GM12864 (cell line): Measurements from ENCODE around the gene LAMC1.
"Not testable (repeated sequence)": the region's sequence is repeated elsewhere in the genome, so short reads cannot be mapped to it uniquely, and the experiment has no call there.

Source experiments
- DNase-seq: peaks from one replicate; pipeline ENCODE4 v3.0.0-alpha.2; 2011; ENCODE audit warnings: low read depth
- H3K4me3 ChIP-seq: 2 replicates; pipeline ENCODE4 v1.5.1; 2011; ENCODE audit warnings: mild to moderate bottlenecking, low read depth, low read length, control low read depth
- CTCF ChIP-seq: IDR thresholded peaks from 2 replicates; pipeline ENCODE4 v1.5.1; 2011; ENCODE audit warnings: low read depth, mild to moderate bottlenecking, moderate library complexity, low read length, control low read depth, inconsistent platforms; ENCODE audit errors: missing control alignments

The LAMC1 gene

DNA sequence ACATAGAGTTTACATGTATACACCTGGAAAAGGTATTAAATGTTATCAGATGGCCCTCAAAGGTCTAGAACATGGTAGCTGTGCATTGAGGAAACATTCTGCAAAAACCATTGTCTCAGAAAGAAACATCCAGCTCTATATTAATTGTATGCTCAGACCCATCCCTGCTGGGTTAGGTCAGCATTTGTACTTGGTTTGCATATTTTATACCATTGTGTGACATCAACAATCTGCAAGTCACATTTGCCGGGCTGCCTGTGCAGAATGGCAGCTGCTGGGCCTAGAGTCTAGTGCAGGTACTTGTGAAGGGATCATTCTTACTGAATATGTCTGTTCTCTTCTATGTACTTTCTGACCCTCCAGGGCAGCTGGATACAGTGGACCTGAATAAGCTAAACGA is 119.0 kb downstream of the LAMC1 start:
- TF ChIP-seq CTCF = no peak
- no peak overlapping the region for H3K4me3 ChIP-seq
- no peak for DNase-seq

DNA sequence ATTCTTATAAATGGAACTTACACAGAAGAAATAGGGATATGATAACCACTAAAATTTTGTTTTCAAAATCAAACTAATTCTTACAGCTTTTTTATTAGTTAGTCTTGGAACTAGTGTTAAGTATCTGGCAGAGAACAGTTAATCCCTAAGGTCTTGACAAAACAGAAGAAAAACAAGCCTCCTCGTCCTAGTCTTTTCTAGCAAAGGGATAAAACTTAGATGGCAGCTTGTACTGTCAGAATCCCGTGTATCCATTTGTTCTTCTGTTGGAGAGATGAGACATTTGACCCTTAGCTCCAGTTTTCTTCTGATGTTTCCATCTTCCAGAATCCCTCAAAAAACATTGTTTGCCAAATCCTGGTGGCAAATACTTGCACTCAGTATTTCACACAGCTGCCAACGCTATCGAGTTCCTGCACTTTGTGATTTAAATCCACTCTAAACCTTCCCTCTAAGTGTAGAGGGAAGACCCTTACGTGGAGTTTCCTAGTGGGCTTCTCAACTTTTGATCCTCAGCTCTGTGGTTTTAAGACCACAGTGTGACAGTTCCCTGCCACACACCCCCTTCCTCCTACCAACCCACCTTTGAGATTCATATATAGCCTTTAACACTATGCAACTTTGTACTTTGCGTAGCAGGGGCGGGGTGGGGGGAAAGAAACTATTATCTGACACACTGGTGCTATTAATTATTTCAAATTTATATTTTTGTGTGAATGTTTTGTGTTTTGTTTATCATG is 120.5 kb downstream of the LAMC1 start:
- DNase-seq = no peak
- TF ChIP-seq CTCF = no peak
- no peak overlapping the region for H3K4me3 ChIP-seq

- DNase-seq = no peak
- TF ChIP-seq CTCF = no peak
- no peak overlapping the region for H3K4me3 ChIP-seq
These were observed 121.5 kb downstream of the LAMC1 start for GRCh38 chr1:183144752-183145151.

- no peak for DNase-seq
- TF ChIP-seq CTCF = no peak
- no peak overlapping the region for H3K4me3 ChIP-seq
These were observed 124.5 kb downstream of the LAMC1 start for GRCh38 chr1:183147735-183148134.

DNA sequence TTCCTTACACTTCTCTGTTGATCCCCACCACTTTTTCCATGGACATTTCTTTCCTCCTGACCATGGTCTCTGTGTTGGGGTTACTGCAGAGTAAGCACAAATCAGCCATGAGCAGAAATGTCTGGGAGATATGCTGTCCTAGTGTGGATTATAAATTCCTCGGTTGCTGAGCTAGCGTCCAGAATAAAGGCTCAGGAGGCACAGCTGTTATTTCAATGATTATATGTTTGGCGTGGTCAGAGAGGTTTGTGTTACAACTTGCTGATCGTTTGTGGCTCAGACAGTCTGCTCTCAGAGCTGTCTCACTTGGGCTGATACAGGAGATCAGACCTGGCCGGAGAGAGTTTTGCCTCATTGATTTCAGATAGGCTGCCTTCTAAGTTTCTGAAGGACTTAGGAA is 125.4 kb downstream of the LAMC1 start:
- no peak for DNase-seq
- no peak overlapping the region for H3K4me3 ChIP-seq
- TF ChIP-seq CTCF = no peak

DNA sequence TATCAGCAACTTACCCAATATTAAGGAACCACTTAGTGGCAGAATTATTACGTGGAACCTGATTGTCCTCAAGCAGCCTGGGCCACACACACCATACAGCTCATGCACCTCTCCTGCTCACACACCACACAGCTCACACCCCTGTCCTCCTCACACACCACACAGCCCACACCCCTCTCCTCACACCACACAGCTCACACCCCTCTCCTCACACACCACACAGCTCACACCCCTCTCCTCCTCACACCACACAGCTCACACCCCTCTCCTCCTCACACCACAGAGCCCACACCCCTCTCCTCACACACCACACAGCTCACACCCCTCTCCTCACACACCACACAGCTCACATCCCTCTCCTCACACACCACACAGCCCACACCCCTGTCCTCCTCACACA is 126.1 kb downstream of the LAMC1 start:
- no peak for DNase-seq
- no peak overlapping the region for H3K4me3 ChIP-seq
- no peak for TF ChIP-seq CTCF

DNA sequence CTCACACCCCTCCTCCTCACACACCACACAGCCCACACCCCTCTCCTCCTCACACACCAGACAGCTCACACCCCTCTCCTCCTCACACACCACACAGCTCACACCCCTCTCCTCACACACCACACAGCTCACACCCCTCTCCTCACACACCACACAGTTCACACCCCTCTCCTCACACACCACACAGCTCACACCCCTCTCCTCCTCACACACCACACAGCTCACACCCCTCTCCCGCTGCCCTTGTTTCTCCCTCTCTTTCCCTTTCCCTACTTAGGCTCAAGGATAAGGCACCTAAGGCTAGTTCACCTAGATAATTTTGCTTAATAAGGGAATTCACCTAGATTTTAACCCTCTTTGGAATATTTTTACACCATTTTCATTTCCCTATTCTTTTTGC is 126.8 kb downstream of the LAMC1 start:
- DNase-seq, H3K4me3 ChIP-seq: not testable (repeated sequence)
